Measurements from ENCODE around the gene ITCH.

DNA sequence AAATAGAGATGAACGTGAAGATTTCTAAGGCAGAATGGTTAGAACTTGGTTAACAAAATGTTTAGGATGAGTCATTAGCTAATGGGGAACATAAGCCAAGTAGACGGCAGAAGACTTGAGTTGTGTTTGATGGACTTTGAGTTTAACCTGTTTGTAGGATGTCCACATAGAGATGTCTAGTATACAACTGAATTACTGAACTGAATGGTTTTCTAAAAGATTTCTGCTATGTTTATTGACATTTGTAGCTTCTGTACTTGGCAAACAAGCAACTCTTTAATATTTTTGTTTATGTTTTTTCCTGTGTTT lies 98.7 kb downstream of the ITCH start:
- TF ChIP-seq, protein P1, sequence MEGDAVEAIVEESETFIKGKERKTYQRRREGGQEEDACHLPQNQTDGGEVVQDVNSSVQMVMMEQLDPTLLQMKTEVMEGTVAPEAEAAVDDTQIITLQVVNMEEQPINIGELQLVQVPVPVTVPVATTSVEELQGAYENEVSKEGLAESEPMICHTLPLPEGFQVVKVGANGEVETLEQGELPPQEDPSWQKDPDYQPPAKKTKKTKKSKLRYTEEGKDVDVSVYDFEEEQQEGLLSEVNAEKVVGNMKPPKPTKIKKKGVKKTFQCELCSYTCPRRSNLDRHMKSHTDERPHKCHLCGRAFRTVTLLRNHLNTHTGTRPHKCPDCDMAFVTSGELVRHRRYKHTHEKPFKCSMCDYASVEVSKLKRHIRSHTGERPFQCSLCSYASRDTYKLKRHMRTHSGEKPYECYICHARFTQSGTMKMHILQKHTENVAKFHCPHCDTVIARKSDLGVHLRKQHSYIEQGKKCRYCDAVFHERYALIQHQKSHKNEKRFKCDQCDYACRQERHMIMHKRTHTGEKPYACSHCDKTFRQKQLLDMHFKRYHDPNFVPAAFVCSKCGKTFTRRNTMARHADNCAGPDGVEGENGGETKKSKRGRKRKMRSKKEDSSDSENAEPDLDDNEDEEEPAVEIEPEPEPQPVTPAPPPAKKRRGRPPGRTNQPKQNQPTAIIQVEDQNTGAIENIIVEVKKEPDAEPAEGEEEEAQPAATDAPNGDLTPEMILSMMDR (tag by site-specific recombination; IDR thresholded peaks at IDR 0.05), result no peak
- TF ChIP-seq PATZ1 (tag by site-specific recombination; IDR thresholded peaks at IDR 0.05), result no peak
- no peak for TF ChIP-seq ZNF843 (tag by site-specific recombination; IDR thresholded peaks at IDR 0.05)
- TF ChIP-seq ZBTB11 (tag by site-specific recombination; conservative IDR thresholded peaks at IDR 0.05; ENCODE audit: low read depth), result no peak
- TF ChIP-seq ZNF335 (tag by site-specific recombination; conservative IDR thresholded peaks at IDR 0.05), result no peak
- TF ChIP-seq ZBTB21 (tag by site-specific recombination; IDR thresholded peaks at IDR 0.05), result no peak
- TF ChIP-seq, protein P2, sequence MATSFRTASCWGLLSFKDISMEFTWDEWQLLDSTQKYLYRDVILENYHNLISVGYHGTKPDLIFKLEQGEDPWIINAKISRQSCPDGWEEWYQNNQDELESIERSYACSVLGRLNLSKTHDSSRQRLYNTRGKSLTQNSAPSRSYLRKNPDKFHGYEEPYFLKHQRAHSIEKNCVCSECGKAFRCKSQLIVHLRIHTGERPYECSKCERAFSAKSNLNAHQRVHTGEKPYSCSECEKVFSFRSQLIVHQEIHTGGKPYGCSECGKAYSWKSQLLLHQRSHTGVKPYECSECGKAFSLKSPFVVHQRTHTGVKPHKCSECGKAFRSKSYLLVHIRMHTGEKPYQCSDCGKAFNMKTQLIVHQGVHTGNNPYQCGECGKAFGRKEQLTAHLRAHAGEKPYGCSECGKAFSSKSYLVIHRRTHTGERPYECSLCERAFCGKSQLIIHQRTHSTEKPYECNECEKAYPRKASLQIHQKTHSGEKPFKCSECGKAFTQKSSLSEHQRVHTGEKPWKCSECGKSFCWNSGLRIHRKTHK (tag by site-specific recombination; IDR thresholded peaks at IDR 0.05), result no peak
- TF ChIP-seq GLIS1 (tag by site-specific recombination; IDR thresholded peaks at IDR 0.05), result no peak
- TF ChIP-seq ZNF19 (tag by site-specific recombination; IDR thresholded peaks at IDR 0.05; ENCODE audit: low read depth), result no peak
- no peak for TF ChIP-seq KLF16 (tag by site-specific recombination; IDR thresholded peaks at IDR 0.05)
- TF ChIP-seq, protein P3, sequence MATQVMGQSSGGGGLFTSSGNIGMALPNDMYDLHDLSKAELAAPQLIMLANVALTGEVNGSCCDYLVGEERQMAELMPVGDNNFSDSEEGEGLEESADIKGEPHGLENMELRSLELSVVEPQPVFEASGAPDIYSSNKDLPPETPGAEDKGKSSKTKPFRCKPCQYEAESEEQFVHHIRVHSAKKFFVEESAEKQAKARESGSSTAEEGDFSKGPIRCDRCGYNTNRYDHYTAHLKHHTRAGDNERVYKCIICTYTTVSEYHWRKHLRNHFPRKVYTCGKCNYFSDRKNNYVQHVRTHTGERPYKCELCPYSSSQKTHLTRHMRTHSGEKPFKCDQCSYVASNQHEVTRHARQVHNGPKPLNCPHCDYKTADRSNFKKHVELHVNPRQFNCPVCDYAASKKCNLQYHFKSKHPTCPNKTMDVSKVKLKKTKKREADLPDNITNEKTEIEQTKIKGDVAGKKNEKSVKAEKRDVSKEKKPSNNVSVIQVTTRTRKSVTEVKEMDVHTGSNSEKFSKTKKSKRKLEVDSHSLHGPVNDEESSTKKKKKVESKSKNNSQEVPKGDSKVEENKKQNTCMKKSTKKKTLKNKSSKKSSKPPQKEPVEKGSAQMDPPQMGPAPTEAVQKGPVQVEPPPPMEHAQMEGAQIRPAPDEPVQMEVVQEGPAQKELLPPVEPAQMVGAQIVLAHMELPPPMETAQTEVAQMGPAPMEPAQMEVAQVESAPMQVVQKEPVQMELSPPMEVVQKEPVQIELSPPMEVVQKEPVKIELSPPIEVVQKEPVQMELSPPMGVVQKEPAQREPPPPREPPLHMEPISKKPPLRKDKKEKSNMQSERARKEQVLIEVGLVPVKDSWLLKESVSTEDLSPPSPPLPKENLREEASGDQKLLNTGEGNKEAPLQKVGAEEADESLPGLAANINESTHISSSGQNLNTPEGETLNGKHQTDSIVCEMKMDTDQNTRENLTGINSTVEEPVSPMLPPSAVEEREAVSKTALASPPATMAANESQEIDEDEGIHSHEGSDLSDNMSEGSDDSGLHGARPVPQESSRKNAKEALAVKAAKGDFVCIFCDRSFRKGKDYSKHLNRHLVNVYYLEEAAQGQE (tag by site-specific recombination; IDR thresholded peaks at IDR 0.05), result no peak
- no peak for TF ChIP-seq HOXC10 (CRISPR knock-in tag; IDR thresholded peaks at IDR 0.05)
- no peak for TF ChIP-seq ZNF707 (tag by site-specific recombination; IDR thresholded peaks at IDR 0.05)
- no peak for TF ChIP-seq PRDM1 (tag by site-specific recombination; IDR thresholded peaks at IDR 0.05)
